ENCODE results near the gene POLR2A.
"Not testable (repeated sequence)": the region's sequence is repeated elsewhere in the genome, so short reads cannot be mapped to it uniquely, and the experiment has no call there.

POLR2A gene

DNA sequence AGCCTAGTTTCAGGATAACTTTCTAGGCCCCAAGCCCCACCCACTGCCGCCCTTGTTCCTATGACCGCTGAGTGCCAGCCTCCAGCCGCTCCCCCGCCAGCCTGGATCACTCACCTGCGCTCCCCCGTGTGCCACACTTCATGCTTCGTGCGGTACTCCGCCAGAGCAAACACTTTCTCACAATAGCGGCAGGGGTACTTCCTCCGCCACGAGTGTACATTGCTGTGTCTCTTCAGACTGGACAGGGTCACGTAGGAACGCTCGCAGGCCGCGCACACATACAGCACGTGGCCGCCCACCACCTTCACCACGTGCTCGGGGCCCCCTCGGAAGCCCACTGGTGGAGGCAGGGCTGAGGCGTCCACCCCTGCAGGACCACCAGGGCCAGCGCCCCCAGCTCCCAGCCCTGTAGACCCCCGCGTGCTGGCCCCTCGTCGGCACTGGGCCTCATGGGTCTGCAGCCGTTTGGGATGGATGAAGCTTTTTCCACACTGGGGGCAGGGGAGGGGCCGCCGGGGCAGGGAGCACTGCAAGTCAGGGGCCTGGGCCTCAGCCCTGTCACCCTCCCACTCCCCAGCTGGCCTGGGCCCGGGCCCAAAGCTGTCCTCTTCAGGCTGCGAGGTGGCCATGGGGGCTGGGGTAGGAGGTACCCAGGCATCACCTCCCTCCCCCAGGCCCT is 18.4 kb upstream of the POLR2A start:
- in situ Hi-C loops (cut with HindIII; ENCODE audit: low pct_unique_long_range_greater_than_20kb, low sequenced_read_pairs) = no loop called here
- DNase-seq (ENCODE audit: low read depth in 1 of 2, low spot score in 1 of 2) = no peak
- no peak for TF ChIP-seq JUND (IDR thresholded peaks at IDR 0.05; ENCODE audit: low read depth)

DNA sequence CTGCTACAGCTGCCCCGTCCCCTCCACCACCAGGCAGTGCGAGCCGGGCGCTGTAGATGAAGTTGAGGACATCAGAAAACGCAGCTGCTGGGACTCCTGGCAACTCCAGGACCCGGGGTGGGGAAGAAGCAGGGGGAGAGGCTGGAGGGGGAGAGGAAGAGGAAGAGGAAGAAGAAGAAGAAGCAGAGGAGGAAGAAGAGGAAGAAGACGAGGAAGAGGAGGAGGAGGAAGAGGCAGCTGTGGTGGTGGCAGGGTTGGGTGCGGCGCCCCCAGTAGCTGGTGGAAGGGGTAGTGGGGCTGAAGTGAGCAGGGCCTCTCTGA is 17.9 kb upstream of the POLR2A start:
- DNase-seq (ENCODE audit: low read depth in 1 of 2, low spot score in 1 of 2) = no peak
- in situ Hi-C loops (cut with HindIII; ENCODE audit: low pct_unique_long_range_greater_than_20kb, low sequenced_read_pairs) = no loop called here
- no peak for TF ChIP-seq JUND (IDR thresholded peaks at IDR 0.05; ENCODE audit: low read depth)

DNA sequence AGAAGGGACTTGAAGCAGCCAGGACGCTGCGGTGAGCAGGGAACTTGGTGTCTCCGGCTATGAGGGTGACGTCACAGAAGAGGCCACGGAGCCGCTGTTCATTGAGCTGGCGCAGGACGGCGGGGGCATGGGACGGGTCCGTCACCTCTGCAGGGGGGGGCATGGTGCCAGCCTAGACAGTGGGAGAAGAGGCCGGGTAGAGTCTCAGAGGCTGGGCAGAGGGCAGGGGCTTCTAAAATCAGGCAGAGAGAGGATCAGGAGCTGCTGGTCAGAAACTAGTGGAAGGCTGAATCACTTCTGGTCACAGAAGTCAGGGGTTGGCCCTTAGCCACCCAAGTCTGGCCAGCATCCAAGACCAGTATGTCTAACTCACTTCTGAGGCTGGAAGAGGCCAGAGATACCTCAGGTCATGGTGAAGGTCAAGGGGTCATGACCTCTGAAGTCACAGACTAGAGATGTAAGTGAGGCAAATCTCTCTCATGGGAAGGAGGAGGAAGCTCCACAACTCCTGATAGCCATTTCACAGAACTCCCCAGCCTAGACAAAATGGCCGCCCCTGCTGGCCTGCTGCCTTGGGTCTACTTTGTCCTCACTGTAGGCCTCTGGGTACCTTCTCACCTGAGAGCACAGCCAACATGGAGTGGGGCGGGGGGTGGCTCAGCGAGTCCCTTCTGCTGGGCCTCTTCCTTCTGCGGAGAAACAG is 17.4 kb upstream of the POLR2A start:
- DNase-seq (ENCODE audit: low read depth in 1 of 2, low spot score in 1 of 2) = no peak
- in situ Hi-C loops (cut with HindIII; ENCODE audit: low pct_unique_long_range_greater_than_20kb, low sequenced_read_pairs) = no loop called here
- no peak for TF ChIP-seq JUND (IDR thresholded peaks at IDR 0.05; ENCODE audit: low read depth)

DNA sequence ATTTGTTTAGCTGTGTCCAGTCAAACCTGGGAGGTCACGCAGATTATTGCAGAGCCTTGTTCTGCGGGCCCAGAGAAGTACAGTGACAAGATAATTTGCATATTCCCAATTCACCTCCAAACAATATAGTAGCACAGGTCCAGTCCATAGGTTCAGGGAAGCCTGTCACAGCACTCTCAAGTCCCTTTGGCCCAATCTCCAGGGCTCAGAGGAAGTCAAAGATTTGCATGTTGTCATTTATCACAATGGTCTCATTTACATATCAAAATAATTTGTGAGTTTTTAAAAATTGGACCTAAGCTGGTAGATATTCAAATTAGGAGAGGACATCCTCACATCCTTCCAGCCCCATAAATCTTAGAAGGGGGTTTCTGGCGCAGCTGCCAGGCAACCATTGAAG is 16.7 kb upstream of the POLR2A start:
- no peak for DNase-seq (ENCODE audit: low read depth in 1 of 2, low spot score in 1 of 2)
- no peak for TF ChIP-seq JUND (IDR thresholded peaks at IDR 0.05; ENCODE audit: low read depth)
- in situ Hi-C loops (cut with HindIII; ENCODE audit: low pct_unique_long_range_greater_than_20kb, low sequenced_read_pairs) = no loop called here

DNA sequence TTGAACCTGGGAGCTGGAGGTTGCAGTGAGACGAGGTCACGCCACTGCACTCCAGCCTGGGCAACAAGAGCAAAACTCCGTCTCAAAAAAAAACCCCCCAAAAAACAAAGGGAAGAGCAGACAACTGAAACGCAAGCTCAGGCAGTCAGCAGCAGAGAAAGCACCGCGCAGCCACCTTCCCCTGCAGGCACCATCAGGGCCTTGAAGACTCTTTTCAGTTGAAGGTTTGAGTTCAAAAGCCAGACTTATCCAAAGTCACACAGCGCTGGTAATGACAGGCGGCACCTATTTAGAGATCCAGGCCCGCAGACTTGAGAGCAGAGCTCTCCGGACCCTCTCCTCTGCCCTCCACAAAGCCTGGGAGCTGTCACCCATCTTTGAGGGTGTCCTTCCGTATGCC is 15.9 kb upstream of the POLR2A start:
- DNase-seq (ENCODE audit: low read depth in 1 of 2, low spot score in 1 of 2) = no peak
- in situ Hi-C loops (cut with HindIII; ENCODE audit: low pct_unique_long_range_greater_than_20kb, low sequenced_read_pairs) = no loop called here
- no peak for TF ChIP-seq JUND (IDR thresholded peaks at IDR 0.05; ENCODE audit: low read depth)

DNA sequence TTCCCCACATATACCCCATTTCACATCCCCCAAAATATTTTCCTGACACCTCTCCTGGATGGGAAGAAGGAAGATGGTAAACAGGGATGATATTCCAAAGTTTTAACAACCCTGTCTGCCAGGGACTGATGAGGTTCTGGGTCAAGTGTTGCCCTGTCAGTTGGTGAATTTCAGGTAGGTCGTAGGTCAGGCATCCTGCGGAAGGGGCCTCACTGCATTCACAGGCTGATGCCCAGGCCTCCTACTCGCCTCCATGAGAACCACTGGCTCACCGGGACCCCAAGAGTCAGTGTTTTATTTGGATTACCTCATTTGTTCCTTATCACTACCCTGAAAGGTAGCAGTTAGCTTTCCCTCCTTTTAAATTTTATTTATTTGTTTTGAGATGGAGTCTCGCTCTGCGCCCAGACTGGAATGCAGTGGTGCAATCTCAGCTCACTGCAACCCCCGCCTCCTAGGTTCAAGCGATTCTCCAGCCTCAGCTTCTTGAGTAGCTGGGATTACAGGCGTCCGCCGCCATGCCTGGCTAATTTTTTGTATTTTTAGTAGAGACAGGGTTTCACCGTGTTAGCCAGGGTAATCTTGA is 15.3 kb upstream of the POLR2A start:
- no peak for TF ChIP-seq JUND (IDR thresholded peaks at IDR 0.05; ENCODE audit: low read depth)
- in situ Hi-C loops (cut with HindIII; ENCODE audit: low pct_unique_long_range_greater_than_20kb, low sequenced_read_pairs) = no loop called here

DNA sequence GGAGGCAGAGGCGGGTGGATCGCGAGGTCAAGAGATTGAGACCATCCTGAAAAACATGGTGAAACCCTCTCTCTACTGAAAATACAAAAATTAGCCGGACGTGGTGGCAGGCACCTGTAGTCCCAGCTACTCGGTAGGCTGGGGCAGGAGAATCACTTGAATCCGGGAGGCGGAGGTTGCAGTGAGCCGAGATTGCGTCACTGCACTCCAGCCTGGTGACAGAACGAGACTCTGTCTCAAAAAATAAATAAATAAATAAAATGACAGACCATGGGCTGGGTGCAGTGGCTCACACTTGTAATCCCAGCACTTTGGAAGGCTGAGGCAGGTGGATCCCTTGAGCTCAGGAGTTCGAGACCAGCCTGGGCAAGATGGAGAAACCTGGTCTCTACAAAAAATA is 14.3 kb upstream of the POLR2A start:
- in situ Hi-C loops (cut with HindIII; ENCODE audit: low pct_unique_long_range_greater_than_20kb, low sequenced_read_pairs); DNase-seq (ENCODE audit: low read depth in 1 of 2, low spot score in 1 of 2): not testable (repeated sequence)

More for the DNA sequence above, 15.3 kb upstream of the POLR2A start:
- no peak for DNase-seq (ENCODE audit: low read depth in 1 of 2, low spot score in 1 of 2)

DNA sequence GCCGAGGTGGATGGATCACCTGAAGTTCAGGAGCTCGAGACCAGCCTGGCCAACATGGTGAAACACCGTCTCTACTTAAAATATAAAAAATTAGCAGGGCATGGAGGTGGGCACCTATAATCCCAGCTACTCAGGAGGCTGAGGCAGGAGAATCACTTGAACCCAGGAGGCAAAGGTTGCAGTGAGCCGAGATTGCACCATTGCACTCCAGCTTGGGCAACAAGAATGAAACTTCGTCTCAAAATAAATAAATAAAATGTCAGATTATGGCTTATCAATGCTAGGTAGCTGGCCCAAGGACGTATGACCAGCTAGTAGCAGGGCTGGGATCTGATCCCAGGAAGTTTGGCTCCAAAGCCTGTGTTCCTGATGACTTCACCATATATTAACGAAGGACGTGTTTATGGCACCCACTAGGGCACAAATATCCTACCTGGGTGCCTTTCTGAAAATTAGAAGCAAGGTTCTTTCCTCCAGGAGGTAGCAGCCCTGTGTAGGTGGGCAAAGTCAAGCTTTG is 13.7 kb upstream of the POLR2A start:
- DNase-seq (ENCODE audit: low read depth in 1 of 2, low spot score in 1 of 2); in situ Hi-C loops (cut with HindIII; ENCODE audit: low pct_unique_long_range_greater_than_20kb, low sequenced_read_pairs): not testable (repeated sequence)

DNA sequence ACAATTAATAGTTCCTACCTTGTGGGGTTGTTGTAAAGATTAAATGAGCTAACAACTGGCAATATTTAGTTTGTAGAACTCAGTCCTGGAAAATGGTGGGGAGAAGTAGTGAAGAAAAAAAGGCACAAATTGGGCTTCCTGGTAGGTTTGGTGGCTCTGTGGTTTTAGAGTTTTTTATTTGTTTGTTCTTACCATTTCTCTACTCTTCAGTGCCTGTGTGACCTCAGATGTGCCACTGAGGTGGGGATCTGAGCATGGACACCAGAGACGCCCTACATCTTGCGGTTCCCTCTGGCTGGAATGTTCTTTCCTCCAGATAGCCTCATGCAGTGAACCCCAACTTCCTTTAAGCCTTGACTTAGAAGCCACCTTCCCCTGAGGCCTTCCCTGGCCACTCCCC is 12.4 kb upstream of the POLR2A start:
- in situ Hi-C loops (cut with HindIII; ENCODE audit: low pct_unique_long_range_greater_than_20kb, low sequenced_read_pairs) = no loop called here
- TF ChIP-seq JUND (IDR thresholded peaks at IDR 0.05; ENCODE audit: low read depth) = no peak
- DNase-seq (ENCODE audit: low read depth in 1 of 2, low spot score in 1 of 2) = no peak

DNA sequence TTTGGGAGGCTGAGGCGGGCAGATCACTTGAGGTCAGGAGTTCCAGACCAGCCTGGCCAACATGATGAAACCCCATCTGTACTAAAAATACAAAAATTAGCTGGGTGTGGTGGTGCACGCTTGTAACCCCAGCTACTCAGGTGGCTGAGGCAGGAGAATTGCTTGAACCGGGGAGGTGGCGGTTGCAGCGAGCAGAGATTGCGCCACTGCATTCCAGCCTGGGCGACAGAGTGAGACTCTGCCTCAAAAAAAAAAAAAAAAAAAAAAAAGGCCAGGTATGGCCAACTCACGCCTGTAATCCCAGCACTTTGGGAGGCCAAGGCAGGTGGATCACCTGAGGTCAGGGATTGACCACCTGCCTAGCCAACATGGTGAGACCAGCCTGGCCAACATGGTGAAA is 9.4 kb upstream of the POLR2A start:
- DNase-seq (ENCODE audit: low read depth in 1 of 2, low spot score in 1 of 2); in situ Hi-C loops (cut with HindIII; ENCODE audit: low pct_unique_long_range_greater_than_20kb, low sequenced_read_pairs): not testable (repeated sequence)

DNA sequence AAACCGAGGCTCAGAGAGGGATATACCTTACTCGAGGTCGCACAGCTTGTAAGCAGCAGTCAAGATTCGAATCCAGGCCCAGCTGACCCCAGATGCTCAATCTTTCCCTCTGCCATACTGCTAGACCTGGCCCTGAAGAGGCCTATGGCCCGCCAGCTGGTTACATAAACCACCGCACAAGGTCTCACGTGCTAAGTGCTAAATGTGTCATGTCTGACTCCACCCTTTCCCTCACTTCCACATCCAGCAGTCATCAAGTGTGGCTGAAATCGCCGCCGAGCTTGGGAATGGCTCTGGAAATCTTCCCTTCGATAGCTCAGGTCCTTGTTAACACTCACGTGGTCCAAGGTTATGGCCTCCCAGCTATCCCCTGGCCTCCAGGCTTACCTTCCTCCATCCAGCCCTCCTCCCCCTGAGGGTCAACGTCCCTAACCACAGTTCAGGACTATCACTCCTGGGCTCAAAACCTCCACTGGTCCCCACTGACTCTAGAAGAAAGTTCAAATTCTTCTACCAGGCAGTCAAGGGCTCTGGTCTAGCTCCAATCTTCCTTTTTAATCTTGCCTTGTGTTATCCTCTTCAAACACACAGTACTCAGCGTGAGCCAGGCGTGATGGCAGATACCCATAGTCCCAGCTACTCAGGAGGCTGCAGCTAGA is 8.3 kb upstream of the POLR2A start:
- no peak for TF ChIP-seq JUND (IDR thresholded peaks at IDR 0.05; ENCODE audit: low read depth)
- in situ Hi-C loops (cut with HindIII; ENCODE audit: low pct_unique_long_range_greater_than_20kb, low sequenced_read_pairs) = no loop called here
- DNase-seq (ENCODE audit: low read depth in 1 of 2, low spot score in 1 of 2) = no peak

DNA sequence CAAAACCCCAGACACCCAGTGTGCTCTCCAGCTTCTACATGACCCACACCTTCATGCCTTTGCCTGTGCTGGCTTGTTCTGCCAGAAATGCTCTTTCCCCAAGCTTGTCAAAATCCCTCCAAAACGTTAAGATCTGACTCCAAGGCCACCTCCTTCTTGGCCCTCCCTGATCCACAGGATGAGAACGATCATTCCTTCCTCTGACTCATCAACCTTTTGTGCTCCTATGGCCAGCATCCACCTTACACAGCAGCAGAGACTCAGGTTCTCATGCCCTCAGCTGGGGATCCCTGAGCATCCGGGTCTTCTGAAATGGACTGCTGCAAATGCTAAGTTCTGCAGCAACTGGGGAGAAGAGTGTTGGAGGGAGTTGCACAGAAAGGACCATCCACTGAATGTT is 7.7 kb upstream of the POLR2A start:
- in situ Hi-C loops (cut with HindIII; ENCODE audit: low pct_unique_long_range_greater_than_20kb, low sequenced_read_pairs) = no loop called here
- no peak for DNase-seq (ENCODE audit: low read depth in 1 of 2, low spot score in 1 of 2)
- TF ChIP-seq JUND (IDR thresholded peaks at IDR 0.05; ENCODE audit: low read depth) = no peak

DNA sequence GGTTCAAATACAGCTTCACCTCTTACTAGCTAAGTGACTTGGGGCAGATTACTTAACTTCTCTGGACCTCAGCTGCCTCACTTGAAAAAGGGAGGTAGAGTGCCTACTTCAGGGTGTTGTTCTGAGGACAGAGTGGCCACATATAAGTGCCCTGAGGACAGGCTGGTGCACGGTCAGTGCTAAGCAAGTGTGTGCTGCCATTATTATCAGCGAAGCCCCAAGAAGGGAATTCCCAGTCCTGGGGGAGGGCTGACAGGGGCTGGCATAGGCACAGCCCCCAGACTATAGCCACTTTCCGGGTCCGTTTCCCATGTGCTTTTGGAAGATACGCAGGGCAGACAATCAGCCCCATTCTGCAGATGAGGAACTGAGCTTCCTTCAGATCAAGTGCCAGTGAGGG is 7.2 kb upstream of the POLR2A start:
- no peak for DNase-seq (ENCODE audit: low read depth in 1 of 2, low spot score in 1 of 2)
- no peak for TF ChIP-seq JUND (IDR thresholded peaks at IDR 0.05; ENCODE audit: low read depth)
- in situ Hi-C loops (cut with HindIII; ENCODE audit: low pct_unique_long_range_greater_than_20kb, low sequenced_read_pairs) = no loop called here

Measured in T47D (cell line).